ENCODE data around the gene TRPM6.

The TRPM6 gene

GRCh38 chr9:74729136-74729695 lies 158.5 kb downstream of the TRPM6 start:
- TF ChIP-seq CTCF (IDR thresholded peaks at IDR 0.05; ENCODE audit: insufficient read depth, low read depth, low read length, missing control alignments) = no peak
- no peak overlapping the region for H3K4me3 ChIP-seq (ENCODE audit: low read length)
- no peak for DNase-seq (ENCODE audit: low read depth)

GRCh38 chr9:74728176-74728575 lies 159.5 kb downstream of the TRPM6 start:
- DNase-seq (ENCODE audit: low read depth) = no peak
- TF ChIP-seq CTCF (IDR thresholded peaks at IDR 0.05; ENCODE audit: insufficient read depth, low read depth, low read length, missing control alignments) = no peak
- no peak overlapping the region for H3K4me3 ChIP-seq (ENCODE audit: low read length)

GRCh38 chr9:74726581-74726980 lies 161.1 kb downstream of the TRPM6 start:
- DNase-seq (ENCODE audit: low read depth) = no peak
- TF ChIP-seq CTCF (IDR thresholded peaks at IDR 0.05; ENCODE audit: insufficient read depth, low read depth, low read length, missing control alignments) = no peak
- H3K4me3 ChIP-seq (ENCODE audit: low read length) = no peak overlapping the region

GRCh38 chr9:74724317-74724716 lies 163.4 kb downstream of the TRPM6 start:
- TF ChIP-seq CTCF (IDR thresholded peaks at IDR 0.05; ENCODE audit: insufficient read depth, low read depth, low read length, missing control alignments) = no peak
- no peak for DNase-seq (ENCODE audit: low read depth)
- no peak overlapping the region for H3K4me3 ChIP-seq (ENCODE audit: low read length)

- H3K4me3 ChIP-seq (ENCODE audit: low read length) = no peak overlapping the region
- TF ChIP-seq CTCF (IDR thresholded peaks at IDR 0.05; ENCODE audit: insufficient read depth, low read depth, low read length, missing control alignments) = no peak
- DNase-seq (ENCODE audit: low read depth) = no peak
Measured at GRCh38 chr9:74721696-74722660, 165.7 kb downstream of the TRPM6 start.

GRCh38 chr9:74719306-74719705 lies 168.4 kb downstream of the TRPM6 start:
- no peak overlapping the region for H3K4me3 ChIP-seq (ENCODE audit: low read length)
- no peak for DNase-seq (ENCODE audit: low read depth)
- no peak for TF ChIP-seq CTCF (IDR thresholded peaks at IDR 0.05; ENCODE audit: insufficient read depth, low read depth, low read length, missing control alignments)
